ENCODE results near the gene CACNA1E.

The CACNA1E gene

GRCh38 chr1:181658581-181658980 lies 175.3 kb downstream of the CACNA1E start:
- Histone ChIP-seq H3K4me2 (ENCODE audit: low read length) (no peak overlapping the region), H2AK5ac (ENCODE audit: low read length) (no peak overlapping the region), H2BK12ac (ENCODE audit: low read length) (no peak overlapping the region), H4K12ac (ENCODE audit: low read depth, low read length) (no peak overlapping the region), H2AFZ (ENCODE audit: insufficient read depth, low read length, poor library complexity) (no peak overlapping the region), H3K27me3 (ENCODE audit: insufficient read depth, low read length) (no peaks in the 10 kb centered on the region), H3K23ac (ENCODE audit: low read length) (no peak overlapping the region), H4K91ac (ENCODE audit: low read depth, low read length) (no peak overlapping the region), H2BK120ac (ENCODE audit: insufficient read depth, low read length, poor library complexity) (no peak overlapping the region), H3K9me3 (ENCODE audit: insufficient read depth, low read depth, low read length) (no peaks in the 10 kb centered on the region), H2BK5ac (ENCODE audit: low read depth, low read length, poor library complexity) (no peak overlapping the region), H3K27ac (ENCODE audit: low read depth, low read length) (no peak overlapping the region), H3K9ac (ENCODE audit: low read length) (no peak overlapping the region), H3K18ac (ENCODE audit: low read length) (no peak overlapping the region), H3K36me3 (ENCODE audit: control insufficient read depth in 1 of 2, insufficient read depth in 2 of 2, low read length in 2 of 2) (no peaks in the 10 kb centered on the region), H3K79me2 (ENCODE audit: control insufficient read depth, insufficient read depth, low read length, poor library complexity) (no peaks in the 10 kb centered on the region), H3K4me1 (ENCODE audit: control insufficient read depth in 1 of 2, insufficient read depth in 2 of 2, low read length in 2 of 2) (peaks cover 2 to 5% of the 10 kb centered on the region in 2 experiments), H3K79me1 (ENCODE audit: low read length) (no peaks in the 10 kb centered on the region), H3K4me3 (ENCODE audit: low read depth, low read length) (no peak overlapping the region), H3K4ac (ENCODE audit: low read depth, low read length) (no peak overlapping the region), H3K14ac (ENCODE audit: low read length) (no peak overlapping the region), H4K8ac (ENCODE audit: low read depth, low read length) (no peak overlapping the region)
- no peak for DNase-seq
- WGBS (ENCODE audit: extremely low coverage, insufficient coverage, insufficient read length) = no CpG with 5 or more reads among the region's 4 CpGs

- Histone ChIP-seq H3K79me2 (ENCODE audit: control insufficient read depth, insufficient read depth, low read length, poor library complexity) (no peaks in the 10 kb centered on the region), H2AFZ (ENCODE audit: insufficient read depth, low read length, poor library complexity) (no peak overlapping the region)
Observed at GRCh38 chr1:181659321-181659957, 176.1 kb downstream of the CACNA1E start.

GRCh38 chr1:181660621-181661020 lies 177.3 kb downstream of the CACNA1E start:
- Histone ChIP-seq H3K4ac (ENCODE audit: low read depth, low read length) (no peak overlapping the region), H3K4me3 (ENCODE audit: low read depth, low read length) (no peak overlapping the region), H3K79me2 (ENCODE audit: control insufficient read depth, insufficient read depth, low read length, poor library complexity) (no peaks in the 10 kb centered on the region), H2BK12ac (ENCODE audit: low read length) (no peak overlapping the region), H3K4me1 (ENCODE audit: control insufficient read depth in 1 of 2, insufficient read depth in 2 of 2, low read length in 2 of 2) (peaks cover 2 to 5% of the 10 kb centered on the region in 2 experiments), H3K79me1 (ENCODE audit: low read length) (no peaks in the 10 kb centered on the region), H2BK5ac (ENCODE audit: low read depth, low read length, poor library complexity) (no peak overlapping the region), H3K4me2 (ENCODE audit: low read length) (no peak overlapping the region), H3K27ac (ENCODE audit: low read depth, low read length) (no peak overlapping the region), H3K27me3 (ENCODE audit: insufficient read depth, low read length) (no peaks in the 10 kb centered on the region), H4K91ac (ENCODE audit: low read depth, low read length) (no peak overlapping the region), H3K36me3 (ENCODE audit: control insufficient read depth in 1 of 2, insufficient read depth in 2 of 2, low read length in 2 of 2) (no peaks in the 10 kb centered on the region), H4K8ac (ENCODE audit: low read depth, low read length) (no peak overlapping the region), H3K18ac (ENCODE audit: low read length) (no peak overlapping the region), H3K9me3 (ENCODE audit: insufficient read depth, low read depth, low read length) (no peaks in the 10 kb centered on the region), H3K23ac (ENCODE audit: low read length) (no peak overlapping the region), H2AFZ (ENCODE audit: insufficient read depth, low read length, poor library complexity) (no peak overlapping the region), H3K14ac (ENCODE audit: low read length) (no peak overlapping the region), H2AK5ac (ENCODE audit: low read length) (no peak overlapping the region), H2BK120ac (ENCODE audit: insufficient read depth, low read length, poor library complexity) (no peak overlapping the region), H4K12ac (ENCODE audit: low read depth, low read length) (no peak overlapping the region), H3K9ac (ENCODE audit: low read length) (no peak overlapping the region)
- DNase-seq = no peak
- WGBS (ENCODE audit: extremely low coverage, insufficient coverage, insufficient read length) = no CpG with 5 or more reads among the region's 3 CpGs

More at GRCh38 chr1:181659321-181659957, 176.1 kb downstream of the CACNA1E start:
- no peak overlapping the region for H2AK5ac ChIP-seq (ENCODE audit: low read length)
- H3K14ac ChIP-seq (ENCODE audit: low read length) = no peak overlapping the region
- no peak overlapping the region for H4K12ac ChIP-seq (ENCODE audit: low read depth, low read length)
- no CpG with 5 or more reads among the region's 5 CpGs for WGBS (ENCODE audit: extremely low coverage, insufficient coverage, insufficient read length)
- H3K18ac ChIP-seq (ENCODE audit: low read length) = no peak overlapping the region
- no peak for DNase-seq
- no peaks in the 10 kb centered on the region for H3K27me3 ChIP-seq (ENCODE audit: insufficient read depth, low read length)
- no peaks in the 10 kb centered on the region for H3K36me3 ChIP-seq (ENCODE audit: control insufficient read depth in 1 of 2, insufficient read depth in 2 of 2, low read length in 2 of 2)
- no peaks in the 10 kb centered on the region for H3K9me3 ChIP-seq (ENCODE audit: insufficient read depth, low read depth, low read length)
- no peak overlapping the region for H3K23ac ChIP-seq (ENCODE audit: low read length)
- no peak overlapping the region for H3K4me2 ChIP-seq (ENCODE audit: low read length)
- no peak overlapping the region for H4K8ac ChIP-seq (ENCODE audit: low read depth, low read length)
- no peaks in the 10 kb centered on the region for H3K79me1 ChIP-seq (ENCODE audit: low read length)
- H3K4me1 ChIP-seq (ENCODE audit: control insufficient read depth in 1 of 2, insufficient read depth in 2 of 2, low read length in 2 of 2) = peaks cover 2 to 5% of the 10 kb centered on the region in 2 experiments
- H3K4ac ChIP-seq (ENCODE audit: low read depth, low read length) = no peak overlapping the region
- H3K27ac ChIP-seq (ENCODE audit: low read depth, low read length) = no peak overlapping the region
- H3K4me3 ChIP-seq (ENCODE audit: low read depth, low read length) = no peak overlapping the region
- H2BK5ac ChIP-seq (ENCODE audit: low read depth, low read length, poor library complexity) = no peak overlapping the region
- H2BK120ac ChIP-seq (ENCODE audit: insufficient read depth, low read length, poor library complexity) = no peak overlapping the region
- H4K91ac ChIP-seq (ENCODE audit: low read depth, low read length) = no peak overlapping the region
- no peak overlapping the region for H3K9ac ChIP-seq (ENCODE audit: low read length)
- no peak overlapping the region for H2BK12ac ChIP-seq (ENCODE audit: low read length)

- H3K9me3 ChIP-seq (ENCODE audit: insufficient read depth, low read depth, low read length) = no peaks in the 10 kb centered on the region
- H3K36me3 ChIP-seq (ENCODE audit: control insufficient read depth in 1 of 2, insufficient read depth in 2 of 2, low read length in 2 of 2) = no peaks in the 10 kb centered on the region
- no peak overlapping the region for H2AFZ ChIP-seq (ENCODE audit: insufficient read depth, low read length, poor library complexity)
- WGBS (ENCODE audit: extremely low coverage, insufficient coverage, insufficient read length) = no CpG with 5 or more reads among the region's 1 CpG
- no peaks in the 10 kb centered on the region for H3K79me1 ChIP-seq (ENCODE audit: low read length)
- no peak overlapping the region for H3K9ac ChIP-seq (ENCODE audit: low read length)
- H3K4me1 ChIP-seq (ENCODE audit: control insufficient read depth in 1 of 2, insufficient read depth in 2 of 2, low read length in 2 of 2) = peaks cover 2 to 5% of the 10 kb centered on the region in 2 experiments
- no peak overlapping the region for H3K4me3 ChIP-seq (ENCODE audit: low read depth, low read length)
- H2BK120ac ChIP-seq (ENCODE audit: insufficient read depth, low read length, poor library complexity) = no peak overlapping the region
- H3K23ac ChIP-seq (ENCODE audit: low read length) = no peak overlapping the region
- H4K91ac ChIP-seq (ENCODE audit: low read depth, low read length) = no peak overlapping the region
- no peak overlapping the region for H4K12ac ChIP-seq (ENCODE audit: low read depth, low read length)
- H3K14ac ChIP-seq (ENCODE audit: low read length) = no peak overlapping the region
- no peak overlapping the region for H2AK5ac ChIP-seq (ENCODE audit: low read length)
- no peak for DNase-seq
- H2BK5ac ChIP-seq (ENCODE audit: low read depth, low read length, poor library complexity) = no peak overlapping the region
- H3K4me2 ChIP-seq (ENCODE audit: low read length) = no peak overlapping the region
- no peak overlapping the region for H2BK12ac ChIP-seq (ENCODE audit: low read length)
- H3K4ac ChIP-seq (ENCODE audit: low read depth, low read length) = no peak overlapping the region
- H3K18ac ChIP-seq (ENCODE audit: low read length) = no peak overlapping the region
- H3K27ac ChIP-seq (ENCODE audit: low read depth, low read length) = no peak overlapping the region
- H3K79me2 ChIP-seq (ENCODE audit: control insufficient read depth, insufficient read depth, low read length, poor library complexity) = no peaks in the 10 kb centered on the region
- H3K27me3 ChIP-seq (ENCODE audit: insufficient read depth, low read length) = no peaks in the 10 kb centered on the region
- H4K8ac ChIP-seq (ENCODE audit: low read depth, low read length) = no peak overlapping the region
Observed at GRCh38 chr1:181661569-181661968, 178.3 kb downstream of the CACNA1E start.
